ENCODE measurements around the gene NR4A1. TPM values are rescaled to one million over a fixed set of nuclear protein-coding genes. Genes with fewer than 3 reads are reported as not detected.
A peak's percentile ranks its signal among the peaks of the same experiment; 100 is the strongest.

Gene NR4A1
- polyA plus RNA-seq, 12 donors: 17.2 to 132 (median 32.6) TPM; not detected in 1

DNA sequence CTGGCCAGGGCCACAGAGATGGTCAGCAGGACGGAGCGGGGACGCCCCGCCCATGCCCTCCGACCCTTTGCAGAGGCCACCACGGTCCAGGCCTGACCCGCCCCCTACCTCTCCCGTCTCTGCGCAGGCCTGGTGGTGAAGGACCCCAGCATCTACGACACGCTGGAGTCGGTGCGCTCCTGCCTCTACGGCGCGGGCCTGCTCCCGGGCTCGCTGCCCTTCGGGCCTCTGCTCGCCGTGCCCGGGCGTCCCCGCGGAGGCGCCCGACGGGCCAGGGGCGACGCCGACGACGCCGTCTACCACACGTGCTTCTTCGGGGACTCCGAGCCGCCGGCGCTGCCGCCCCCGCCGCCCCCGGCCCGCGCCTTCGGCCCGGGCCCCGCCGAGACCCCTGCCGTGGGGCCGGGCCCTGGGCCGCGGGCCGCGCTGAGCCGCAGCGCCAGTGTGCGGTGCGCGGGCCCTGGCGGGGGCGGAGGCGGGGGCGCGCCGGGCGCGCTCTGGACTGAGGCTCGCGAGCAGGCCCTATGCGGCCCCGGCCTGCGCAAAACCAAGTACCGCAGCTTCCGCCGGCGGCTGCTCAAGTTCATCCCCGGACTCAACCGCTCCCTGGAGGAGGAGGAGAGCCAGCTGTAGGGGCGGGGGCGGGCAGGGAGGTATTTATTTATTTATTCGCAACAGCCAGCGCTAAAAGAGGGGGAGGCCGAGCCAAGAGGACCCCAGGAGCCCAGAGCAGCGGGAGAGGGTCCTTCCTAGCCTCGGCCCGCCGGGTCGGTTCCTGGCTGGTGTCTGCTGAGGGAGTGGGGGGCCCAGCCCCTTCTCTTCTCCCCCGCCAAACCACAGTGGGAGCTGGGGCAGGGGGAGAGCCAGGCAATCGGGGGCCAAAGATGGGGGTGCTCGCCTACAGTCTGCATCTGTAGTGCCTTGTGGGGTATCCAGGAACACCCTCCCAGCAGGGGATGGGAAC is 36.4 kb upstream of the NR4A1 start:
- no peak for DNase-seq

DNA sequence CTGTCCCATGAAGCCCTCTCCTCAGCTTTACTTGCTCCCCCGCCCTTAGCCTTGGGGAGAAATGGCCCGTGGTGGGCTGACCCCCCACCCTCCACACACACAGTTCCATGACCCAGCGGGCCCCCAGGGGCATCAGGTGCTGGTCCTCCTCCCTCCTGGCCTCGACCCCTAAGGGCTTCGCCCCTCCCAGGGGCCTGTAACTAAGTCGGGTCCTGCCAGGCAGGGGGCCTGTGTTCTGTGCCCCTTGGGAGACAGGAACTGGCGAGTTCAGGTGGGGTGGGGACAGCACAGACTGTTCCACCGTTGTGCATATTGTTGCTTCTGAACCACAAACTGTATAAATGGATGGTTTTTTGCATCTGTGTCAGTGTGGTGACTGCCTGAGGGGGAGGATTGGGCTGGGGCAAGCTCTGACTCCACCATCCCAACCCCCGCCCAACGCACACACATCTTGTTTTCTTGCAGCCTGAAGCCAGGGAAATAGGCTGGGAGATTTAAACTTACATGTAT is 35.7 kb upstream of the NR4A1 start:
- no peak for DNase-seq

- DNase-seq: no peak
Measured at GRCh38 chr12:52018433-52019112, 32.7 kb upstream of the NR4A1 start.

GRCh38 chr12:52019113-52019770 is 32.0 kb upstream of the NR4A1 start:
- no peak for DNase-seq

GRCh38 chr12:52020539-52021336 is 30.5 kb upstream of the NR4A1 start:
- no peak for DNase-seq

GRCh38 chr12:52022841-52023181 is 28.4 kb upstream of the NR4A1 start:
- DNase-seq: no peak

- DNase-seq: no peak
Measured at GRCh38 chr12:52023182-52023975, 27.9 kb upstream of the NR4A1 start.

DNA sequence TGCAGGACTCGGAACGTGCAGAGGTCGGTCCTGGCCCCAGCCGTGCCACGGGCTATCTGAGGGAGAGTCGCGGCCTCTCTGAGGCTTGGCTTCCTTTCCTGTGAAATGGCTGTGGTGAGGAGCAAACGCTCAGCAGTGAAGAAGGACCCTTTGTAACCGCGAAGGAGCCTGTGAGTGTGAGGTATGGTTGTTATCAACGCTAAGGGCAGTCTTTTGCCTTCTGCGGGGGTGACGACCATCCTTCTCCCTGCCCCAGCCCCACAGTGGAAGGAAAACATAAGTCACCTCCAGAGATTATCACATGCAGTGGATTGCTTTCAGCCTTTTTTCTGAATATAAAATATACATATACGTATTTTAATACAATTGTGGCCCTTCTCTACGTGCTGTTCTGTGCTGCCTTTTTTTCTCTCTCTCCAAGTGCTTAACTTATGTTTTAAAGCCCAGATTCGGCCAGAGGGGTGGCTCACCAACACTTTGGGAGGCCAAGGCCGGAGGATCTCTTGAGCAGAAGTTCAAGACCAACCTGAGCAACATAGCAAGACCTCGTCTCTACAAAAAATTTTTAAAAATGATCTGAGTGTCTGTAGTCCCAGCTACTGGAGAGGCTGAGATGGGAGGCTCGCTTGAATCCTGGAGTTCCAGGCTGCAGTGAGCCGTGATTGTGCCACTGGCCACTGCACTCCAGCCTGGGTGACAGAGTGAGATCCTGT is 27.1 kb upstream of the NR4A1 start:
- no peak for DNase-seq

- DNase-seq: no peak
Measured at GRCh38 chr12:52024845-52025230, 26.4 kb upstream of the NR4A1 start.

GRCh38 chr12:52026263-52026662 is 25.0 kb upstream of the NR4A1 start:
- DNase-seq: no peak

DNA sequence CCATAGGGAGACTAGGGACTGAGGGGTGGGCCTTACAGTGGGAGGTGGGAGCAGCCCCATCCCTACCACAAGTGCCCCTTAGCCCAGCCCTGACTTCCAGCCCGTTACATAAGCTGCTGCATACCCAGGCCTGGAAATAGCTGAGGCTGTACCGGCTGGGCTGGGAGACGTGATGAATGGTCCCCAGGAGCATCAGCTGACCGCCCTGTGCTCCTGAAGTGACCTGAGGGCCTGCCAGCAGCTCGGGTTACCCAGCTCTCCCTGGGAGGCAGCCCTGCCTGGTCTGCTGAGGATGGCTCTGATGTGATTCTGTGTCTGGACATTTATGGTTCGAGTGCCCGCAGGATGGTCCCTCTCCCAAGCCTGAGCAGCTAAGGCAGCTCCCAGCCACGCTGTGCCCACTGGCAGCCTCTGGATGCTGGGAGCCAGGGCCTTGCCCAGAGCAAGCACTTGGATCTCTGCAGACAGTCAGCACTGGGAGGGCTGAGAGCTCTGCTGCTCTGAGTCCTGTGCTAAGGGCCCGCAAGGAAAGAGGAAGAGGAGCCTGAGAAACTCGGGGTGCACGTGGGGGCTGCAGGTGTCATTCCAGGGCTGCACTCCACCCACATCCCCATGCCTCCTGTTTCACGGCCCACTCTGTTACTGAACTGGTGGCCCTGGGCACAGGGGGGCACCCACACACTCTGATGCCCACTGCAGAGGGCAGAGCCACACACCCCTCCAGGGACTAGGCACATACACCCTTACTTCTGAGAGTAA is 24.0 kb upstream of the NR4A1 start:
- DNase-seq: no peak

DNA sequence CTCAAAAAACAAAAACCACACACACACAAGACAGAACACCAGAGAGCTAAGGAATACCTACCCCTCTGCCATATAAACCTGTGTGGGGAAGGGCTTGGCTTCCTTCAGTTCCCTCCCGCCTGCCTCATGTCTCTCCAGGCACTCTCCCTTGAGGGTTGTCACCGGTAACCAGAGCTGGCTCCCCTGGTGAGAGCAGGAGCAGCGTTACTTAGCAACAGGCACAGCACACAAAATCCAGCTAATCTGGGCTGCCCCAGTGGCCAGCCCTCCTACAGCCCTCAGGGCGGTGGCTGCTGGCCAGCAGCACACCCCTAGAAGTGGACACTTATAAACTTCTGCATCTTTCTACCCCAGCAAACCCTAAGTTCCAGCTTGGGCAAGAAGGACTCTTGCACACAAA is 21.6 kb upstream of the NR4A1 start:
- DNase-seq: no peak

- DNase-seq: peak; percentile 85
Measured at GRCh38 chr12:52032446-52032803, 18.8 kb upstream of the NR4A1 start.

- peak; percentile 97 for DNase-seq
Measured at GRCh38 chr12:52032804-52033445, 18.3 kb upstream of the NR4A1 start.

DNA sequence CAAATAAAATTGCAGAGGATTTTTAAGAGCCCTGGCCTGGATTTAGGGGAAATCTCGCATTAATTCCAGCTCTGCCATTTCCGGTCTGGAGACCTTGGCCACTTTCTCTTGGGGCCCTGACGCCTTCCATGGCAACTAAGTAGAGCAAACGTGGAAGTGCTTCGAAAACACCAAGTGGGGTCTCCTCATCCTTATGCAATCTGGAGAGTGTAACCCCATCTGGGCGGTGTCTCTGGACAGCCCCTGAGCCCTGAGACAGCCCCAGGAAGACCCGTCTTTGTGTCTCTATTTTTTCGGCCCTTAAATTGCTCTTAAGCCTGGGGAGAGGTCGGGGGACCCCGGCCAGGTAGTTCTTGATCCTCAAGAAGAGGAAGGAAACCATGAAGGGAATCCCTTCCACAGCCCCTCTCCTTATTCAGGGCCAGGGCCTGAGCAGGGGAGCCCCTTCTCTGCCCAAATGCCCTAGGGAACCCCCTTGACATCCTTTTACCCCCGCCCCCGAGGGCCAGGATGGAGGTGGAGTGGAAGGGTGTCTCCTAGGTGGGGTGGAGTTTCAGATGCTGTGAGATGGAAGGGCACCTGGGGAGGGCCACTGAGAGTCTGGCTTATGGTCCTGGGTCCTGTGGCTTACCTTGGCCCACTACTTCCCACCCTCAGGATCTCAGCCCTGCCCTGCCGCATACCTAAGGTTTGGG is 17.6 kb upstream of the NR4A1 start:
- no peak for DNase-seq

GRCh38 chr12:52035190-52035589 is 16.1 kb upstream of the NR4A1 start:
- peak; percentile 83 for DNase-seq

- no peak for DNase-seq
Measured at GRCh38 chr12:52035926-52036325, 15.3 kb upstream of the NR4A1 start.

- peak; percentile 88 for DNase-seq
Measured at GRCh38 chr12:52036587-52037171, 14.6 kb upstream of the NR4A1 start.

All from muscle of arm (tissue), 12 donors.